Keratinocyte (primary cell): ENCODE results near the gene NAALADL2.

Experiments
- EZH2 ChIP-seq: IDR thresholded peaks from one replicate; pipeline ENCODE4 v1.6.1; 2012; ENCODE audit warnings: inconsistent platforms, mild to moderate bottlenecking, low read length, moderate library complexity
- TF ChIP-seq, protein P1 (sequence below), 3 experiments: IDR thresholded peaks in 1 of 3; conservative IDR thresholded peaks in 1 of 3; optimal IDR thresholded peaks in 1 of 3; 2 replicates in 2 of 3; 3 replicates in 1 of 3; pipeline versions ENCODE3 to v1.5.1; 2011; ENCODE audit warnings: low read length in 3 of 3, mild to moderate bottlenecking in 3 of 3, moderate library complexity in 2 of 3, control low read depth in 1 of 3, inconsistent platforms in 1 of 3; ENCODE audit not compliant: insufficient read depth in 2 of 3; ENCODE audit errors: extremely low read depth in 1 of 3

DNA sequence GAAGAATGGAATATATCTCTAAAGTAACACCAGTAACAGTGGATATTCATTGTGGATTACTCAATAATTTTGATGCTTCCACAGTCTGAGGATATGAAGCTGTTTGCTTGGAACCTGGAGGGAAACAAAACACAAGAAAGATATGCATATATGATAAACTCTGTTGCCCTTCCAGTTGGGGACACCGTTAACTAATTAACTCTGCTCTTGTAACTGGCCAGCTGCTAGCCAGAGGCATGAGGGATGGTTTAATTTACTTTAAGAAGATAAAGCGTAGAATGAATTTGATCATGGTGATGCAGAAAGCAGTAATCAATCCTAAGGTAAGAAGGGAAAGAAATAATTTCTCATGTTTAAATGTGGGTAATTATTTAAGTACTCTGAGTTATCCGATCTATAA lies 442.6 kb downstream of the NAALADL2 start:
- TF ChIP-seq, protein P1, sequence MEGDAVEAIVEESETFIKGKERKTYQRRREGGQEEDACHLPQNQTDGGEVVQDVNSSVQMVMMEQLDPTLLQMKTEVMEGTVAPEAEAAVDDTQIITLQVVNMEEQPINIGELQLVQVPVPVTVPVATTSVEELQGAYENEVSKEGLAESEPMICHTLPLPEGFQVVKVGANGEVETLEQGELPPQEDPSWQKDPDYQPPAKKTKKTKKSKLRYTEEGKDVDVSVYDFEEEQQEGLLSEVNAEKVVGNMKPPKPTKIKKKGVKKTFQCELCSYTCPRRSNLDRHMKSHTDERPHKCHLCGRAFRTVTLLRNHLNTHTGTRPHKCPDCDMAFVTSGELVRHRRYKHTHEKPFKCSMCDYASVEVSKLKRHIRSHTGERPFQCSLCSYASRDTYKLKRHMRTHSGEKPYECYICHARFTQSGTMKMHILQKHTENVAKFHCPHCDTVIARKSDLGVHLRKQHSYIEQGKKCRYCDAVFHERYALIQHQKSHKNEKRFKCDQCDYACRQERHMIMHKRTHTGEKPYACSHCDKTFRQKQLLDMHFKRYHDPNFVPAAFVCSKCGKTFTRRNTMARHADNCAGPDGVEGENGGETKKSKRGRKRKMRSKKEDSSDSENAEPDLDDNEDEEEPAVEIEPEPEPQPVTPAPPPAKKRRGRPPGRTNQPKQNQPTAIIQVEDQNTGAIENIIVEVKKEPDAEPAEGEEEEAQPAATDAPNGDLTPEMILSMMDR (optimal IDR thresholded peaks at IDR 0.05 in 1 of 3, IDR thresholded peaks at IDR 0.05 in 1 of 3, conservative IDR thresholded peaks at IDR 0.05 in 1 of 3; ENCODE audit: extremely low read depth in 1 of 3, insufficient read depth in 2 of 3, low read length in 3 of 3), result no peak
- TF ChIP-seq EZH2, result no peak
